Suprapubic skin (tissue), 4 donors: ENCODE results near the gene RFX3.

ENCODE experiments used
- EP300 ChIP-seq: sonication (generic); formaldehyde crosslinking; IDR thresholded peaks from one replicate; pipeline ENCODE4 v1.6.1; 2017; ENCODE audit warnings: antibody characterized with exemption
- POLR2A ChIP-seq, 2 donors: fragments of 450-650 bp; IDR thresholded peaks; one replicate each; pipeline ENCODE4 v1.6.1; 2017; ENCODE audit warnings: antibody characterized with exemption in 2 of 2, mild to moderate bottlenecking in 2 of 2, moderate library complexity in 2 of 2
- POLR2AphosphoS5 ChIP-seq, 3 donors: sonication (generic); formaldehyde crosslinking; IDR thresholded peaks; one replicate each; pipeline ENCODE4 v1.6.1; 2017; ENCODE audit warnings: antibody characterized with exemption in 3 of 3
- TF ChIP-seq, protein P1 (sequence below), 2 donors: fragments of 200-600 bp in 1 of 2; fragments of 450-650 bp in 1 of 2; sonication (generic) in 1 of 2; IDR thresholded peaks; one replicate each; pipeline ENCODE4 v1.5.1; 2016 to 2019; ENCODE audit warnings: antibody characterized with exemption in 2 of 2, mild to moderate bottlenecking in 1 of 2, moderate library complexity in 1 of 2

DNA sequence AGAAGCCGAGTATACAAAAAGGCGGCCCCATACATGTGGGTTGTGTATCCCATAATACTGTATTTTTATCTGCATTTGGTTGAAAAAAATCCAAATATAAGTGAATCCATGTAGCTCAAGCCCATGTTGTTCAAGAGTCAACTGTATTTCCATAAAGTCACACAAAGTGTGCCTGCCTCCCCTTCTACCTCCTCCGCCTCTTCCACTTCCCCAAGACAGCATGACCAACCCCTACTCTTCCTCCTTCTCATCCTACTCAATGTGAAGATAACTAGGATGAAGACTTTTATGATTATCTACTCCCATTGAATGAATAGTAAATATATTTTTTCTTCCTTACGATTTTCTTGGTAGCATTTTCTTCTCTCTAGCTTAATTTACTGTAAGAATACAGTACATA, 92.7 kb downstream of the RFX3 start:
- TF ChIP-seq, protein P1, sequence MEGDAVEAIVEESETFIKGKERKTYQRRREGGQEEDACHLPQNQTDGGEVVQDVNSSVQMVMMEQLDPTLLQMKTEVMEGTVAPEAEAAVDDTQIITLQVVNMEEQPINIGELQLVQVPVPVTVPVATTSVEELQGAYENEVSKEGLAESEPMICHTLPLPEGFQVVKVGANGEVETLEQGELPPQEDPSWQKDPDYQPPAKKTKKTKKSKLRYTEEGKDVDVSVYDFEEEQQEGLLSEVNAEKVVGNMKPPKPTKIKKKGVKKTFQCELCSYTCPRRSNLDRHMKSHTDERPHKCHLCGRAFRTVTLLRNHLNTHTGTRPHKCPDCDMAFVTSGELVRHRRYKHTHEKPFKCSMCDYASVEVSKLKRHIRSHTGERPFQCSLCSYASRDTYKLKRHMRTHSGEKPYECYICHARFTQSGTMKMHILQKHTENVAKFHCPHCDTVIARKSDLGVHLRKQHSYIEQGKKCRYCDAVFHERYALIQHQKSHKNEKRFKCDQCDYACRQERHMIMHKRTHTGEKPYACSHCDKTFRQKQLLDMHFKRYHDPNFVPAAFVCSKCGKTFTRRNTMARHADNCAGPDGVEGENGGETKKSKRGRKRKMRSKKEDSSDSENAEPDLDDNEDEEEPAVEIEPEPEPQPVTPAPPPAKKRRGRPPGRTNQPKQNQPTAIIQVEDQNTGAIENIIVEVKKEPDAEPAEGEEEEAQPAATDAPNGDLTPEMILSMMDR (IDR thresholded peaks at IDR 0.05), result no peak
- TF ChIP-seq POLR2A (IDR thresholded peaks at IDR 0.05) (no peak), EP300 (no peak), POLR2AphosphoS5 (IDR thresholded peaks at IDR 0.05) (no peak)
